CD14-positive monocyte (primary cell): ENCODE data around the gene DCP2. TPM values are rescaled to one million over a fixed set of nuclear protein-coding genes. Genes with fewer than 3 reads are reported as not detected.

Source experiments
- DNase-seq, 3 donors: peaks; one replicate each; pipeline ENCODE4 v3.0.0-alpha.2; 2011 to 2022
- H2AFZ ChIP-seq: 2 replicates; pipeline ENCODE4 v1.6.0; 2012; ENCODE audit warnings: mild to moderate bottlenecking, low read depth, low read length, inconsistent platforms; ENCODE audit not compliant: insufficient read depth, poor library complexity, severe bottlenecking
- H3K27ac ChIP-seq, 2 donors: 1 replicate in 1 of 2; 2 replicates in 1 of 2; pipeline ENCODE4 v1.5.1; 2012 to 2013; ENCODE audit warnings: low read length in 2 of 2, control low read depth in 1 of 2, inconsistent platforms in 1 of 2, low read depth in 1 of 2, mild to moderate bottlenecking in 1 of 2
- H3K27me3 ChIP-seq, 2 donors: one replicate each; pipeline versions ENCODE4 v1.6.0 to v1.6.1; 2011 to 2013; ENCODE audit warnings: low read length in 2 of 2; ENCODE audit not compliant: control insufficient read depth in 2 of 2, insufficient read depth in 2 of 2
- H3K36me3 ChIP-seq, 2 donors: replicated peaks in 1 of 2; 1 replicate in 1 of 2; 2 replicates in 1 of 2; pipeline versions ENCODE4 v1.5.1 to v1.6.1; 2012 to 2013; ENCODE audit warnings: low read length in 2 of 2, control low read depth in 1 of 2, inconsistent platforms in 1 of 2, mild to moderate bottlenecking in 1 of 2; ENCODE audit not compliant: insufficient read depth in 2 of 2, control insufficient read depth in 1 of 2
- H3K4me1 ChIP-seq, 2 donors: 1 replicate in 1 of 2; 2 replicates in 1 of 2; pipeline versions ENCODE4 v1.5.1 to v1.6.1; 2012 to 2013; ENCODE audit warnings: low read length in 2 of 2, control low read depth in 1 of 2, inconsistent platforms in 1 of 2, mild to moderate bottlenecking in 1 of 2, moderate library complexity in 1 of 2; ENCODE audit not compliant: insufficient read depth in 2 of 2, control insufficient read depth in 1 of 2
- H3K4me2 ChIP-seq: replicated peaks from 2 replicates; pipeline ENCODE3; 2012; ENCODE audit warnings: low read length, moderate library complexity, mild to moderate bottlenecking; ENCODE audit not compliant: poor library complexity, severe bottlenecking; ENCODE audit errors: extremely low read depth
- H3K4me3 ChIP-seq, 3 experiments: fragments of 200-600 bp in 1 of 3; sonication (generic) in 1 of 3; replicated peaks in 1 of 3; 1 replicate in 2 of 3; 2 replicates in 1 of 3; pipeline ENCODE4 v1.5.1; 2011 to 2013; ENCODE audit warnings: low read length in 3 of 3, mild to moderate bottlenecking in 3 of 3, control low read depth in 2 of 3, low read depth in 2 of 3, inconsistent platforms in 1 of 3, moderate library complexity in 1 of 3
- H3K79me2 ChIP-seq: 2 replicates; pipeline ENCODE4 v1.6.0; 2012; ENCODE audit warnings: mild to moderate bottlenecking, control low read depth, inconsistent platforms, low read length, moderate library complexity; ENCODE audit not compliant: insufficient read depth
- H3K9ac ChIP-seq: 2 replicates; pipeline ENCODE4 v1.6.0; 2017; ENCODE audit warnings: low read length, mild to moderate bottlenecking; ENCODE audit not compliant: insufficient read depth, poor library complexity, severe bottlenecking
- H3K9me3 ChIP-seq, 2 donors: replicated peaks in 1 of 2; 1 replicate in 1 of 2; 2 replicates in 1 of 2; pipeline versions ENCODE4 v1.5.1 to v1.6.1; 2012 to 2013; ENCODE audit warnings: low read length in 2 of 2, control low read depth in 1 of 2; ENCODE audit not compliant: control insufficient read depth in 1 of 2, insufficient read depth in 1 of 2
- H4K20me1 ChIP-seq: 2 replicates; pipeline ENCODE4 v1.6.0; 2012; ENCODE audit warnings: mild to moderate bottlenecking, low read length, control low read depth, moderate library complexity; ENCODE audit not compliant: insufficient read depth
- H3K27ac Mint-ChIP-seq, 7 donors: one replicate each; pipeline ENCODE4 v1.8.0; 2020; ENCODE audit warnings: mild to moderate bottlenecking in 7 of 7, mixed read lengths in 7 of 7, moderate library complexity in 6 of 7, inconsistent platforms in 2 of 7
- H3K27me3 Mint-ChIP-seq, 3 donors: one replicate each; pipeline ENCODE4 v1.8.0; 2021 to 2022; ENCODE audit warnings: low read depth in 3 of 3, mild to moderate bottlenecking in 3 of 3, mixed read lengths in 3 of 3, moderate library complexity in 3 of 3, inconsistent platforms in 1 of 3
- H3K36me3 Mint-ChIP-seq, 2 donors: one replicate each; pipeline ENCODE4 v1.8.0; 2020; ENCODE audit warnings: mixed read lengths in 2 of 2, inconsistent platforms in 1 of 2, mild to moderate bottlenecking in 1 of 2
- H3K4me1 Mint-ChIP-seq: one replicate; pipeline ENCODE4 v1.8.0; 2020; ENCODE audit warnings: mild to moderate bottlenecking, mixed read lengths
- H3K4me3 Mint-ChIP-seq, 2 donors: one replicate each; pipeline ENCODE4 v1.8.0; 2020; ENCODE audit warnings: mild to moderate bottlenecking in 2 of 2, mixed read lengths in 2 of 2, moderate library complexity in 1 of 2
- H3K9me3 Mint-ChIP-seq, 7 donors: one replicate each; pipeline ENCODE4 v1.8.0; 2020 to 2022; ENCODE audit warnings: mixed read lengths in 7 of 7, mild to moderate bottlenecking in 6 of 7, moderate library complexity in 6 of 7, inconsistent platforms in 2 of 7
- WGBS: methylation state at CpG from one replicate; pipeline ENCODE4 v1.1.5; 2013; ENCODE audit warnings: missing lambda C conversion rate; ENCODE audit not compliant: insufficient coverage; 5-methylcytosine and 5-hydroxymethylcytosine counted together
- intact Hi-C, 2 donors: fragments of 100-400 bp; cut with micrococcal nuclease; formaldehyde crosslinking; loops; one replicate each; pipeline versions ENCODE4 v1.15.0 to v1.15.1; 2023
- polyA plus RNA-seq, 3 donors: library from polyadenylated mRNA; depleted of rRNA in 1 of 3; unstranded in 2 of 3; stranded (reverse) in 1 of 3; fragments of 300-500 nt in 2 of 3; fragments of >200 nt in 1 of 3; fragmentation: Illumina TruSeq in 2 of 3; gene quantifications; 1 replicate in 2 of 3; 2 replicates in 1 of 3; pipeline ENCODE4 v1.2.3, GENCODE V29; 2012 to 2021
- TF ChIP-seq, protein P1 (sequence below): fragments of 200-600 bp; IDR thresholded peaks from one replicate; pipeline ENCODE4 v1.8.0; 2022; ENCODE audit warnings: antibody characterized with exemption, mild to moderate bottlenecking

The DCP2 gene
- polyA plus RNA-seq, 3 donors = 24.0 to 62.2 (median 58.9) TPM

DNA sequence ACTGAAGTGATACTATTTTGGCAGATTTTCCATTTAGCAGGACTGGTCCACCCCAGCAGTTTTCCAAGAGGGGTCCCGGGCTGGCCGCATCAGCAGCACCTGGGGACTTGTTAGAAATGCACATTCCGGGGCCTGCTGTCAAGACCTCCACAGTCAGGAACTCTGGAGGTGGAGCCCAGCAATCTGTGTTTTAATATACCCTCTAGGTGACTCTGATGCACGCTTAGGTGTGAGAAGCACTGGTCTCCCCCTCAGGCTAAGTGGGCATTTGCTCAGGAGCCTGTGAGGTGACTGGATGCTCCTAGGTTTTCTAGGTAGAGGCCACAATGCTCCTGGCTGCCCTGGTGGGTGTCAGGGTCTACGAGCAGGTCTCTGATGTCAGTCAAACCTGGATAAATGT, 81.7 kb downstream of the DCP2 start:
- TF ChIP-seq, protein P1, sequence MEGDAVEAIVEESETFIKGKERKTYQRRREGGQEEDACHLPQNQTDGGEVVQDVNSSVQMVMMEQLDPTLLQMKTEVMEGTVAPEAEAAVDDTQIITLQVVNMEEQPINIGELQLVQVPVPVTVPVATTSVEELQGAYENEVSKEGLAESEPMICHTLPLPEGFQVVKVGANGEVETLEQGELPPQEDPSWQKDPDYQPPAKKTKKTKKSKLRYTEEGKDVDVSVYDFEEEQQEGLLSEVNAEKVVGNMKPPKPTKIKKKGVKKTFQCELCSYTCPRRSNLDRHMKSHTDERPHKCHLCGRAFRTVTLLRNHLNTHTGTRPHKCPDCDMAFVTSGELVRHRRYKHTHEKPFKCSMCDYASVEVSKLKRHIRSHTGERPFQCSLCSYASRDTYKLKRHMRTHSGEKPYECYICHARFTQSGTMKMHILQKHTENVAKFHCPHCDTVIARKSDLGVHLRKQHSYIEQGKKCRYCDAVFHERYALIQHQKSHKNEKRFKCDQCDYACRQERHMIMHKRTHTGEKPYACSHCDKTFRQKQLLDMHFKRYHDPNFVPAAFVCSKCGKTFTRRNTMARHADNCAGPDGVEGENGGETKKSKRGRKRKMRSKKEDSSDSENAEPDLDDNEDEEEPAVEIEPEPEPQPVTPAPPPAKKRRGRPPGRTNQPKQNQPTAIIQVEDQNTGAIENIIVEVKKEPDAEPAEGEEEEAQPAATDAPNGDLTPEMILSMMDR = no peak
- Histone ChIP-seq H3K4me3 (no peak overlapping the region), H3K9me3 (no peaks in the 10 kb centered on the region), H3K4me2 (no peak overlapping the region), H3K9ac (no peak overlapping the region), H3K79me2 (no peaks in the 10 kb centered on the region), H4K20me1 (no peaks in the 10 kb centered on the region), H2AFZ (no peak overlapping the region), H3K27me3 (no peaks in the 10 kb centered on the region), H3K27ac (no peak overlapping the region), H3K4me1 (no peaks in the 10 kb centered on the region), H3K36me3 (no peaks in the 10 kb centered on the region)
- intact Hi-C loops = no loop called here
- Mint-ChIP-seq H3K9me3 (no peaks in the 10 kb centered on the region), H3K36me3 (no peaks in the 10 kb centered on the region), H3K27ac (no peak overlapping the region), H3K4me3 (no peak overlapping the region), H3K27me3 (peaks cover 0 to 11% (median 6%) of the 10 kb centered on the region in 3 donors), H3K4me1 (peaks cover 12% of the 10 kb centered on the region)
- DNase-seq = no peak
- WGBS = 94% methylated on average over 5 of the region's 5 CpGs

DNA sequence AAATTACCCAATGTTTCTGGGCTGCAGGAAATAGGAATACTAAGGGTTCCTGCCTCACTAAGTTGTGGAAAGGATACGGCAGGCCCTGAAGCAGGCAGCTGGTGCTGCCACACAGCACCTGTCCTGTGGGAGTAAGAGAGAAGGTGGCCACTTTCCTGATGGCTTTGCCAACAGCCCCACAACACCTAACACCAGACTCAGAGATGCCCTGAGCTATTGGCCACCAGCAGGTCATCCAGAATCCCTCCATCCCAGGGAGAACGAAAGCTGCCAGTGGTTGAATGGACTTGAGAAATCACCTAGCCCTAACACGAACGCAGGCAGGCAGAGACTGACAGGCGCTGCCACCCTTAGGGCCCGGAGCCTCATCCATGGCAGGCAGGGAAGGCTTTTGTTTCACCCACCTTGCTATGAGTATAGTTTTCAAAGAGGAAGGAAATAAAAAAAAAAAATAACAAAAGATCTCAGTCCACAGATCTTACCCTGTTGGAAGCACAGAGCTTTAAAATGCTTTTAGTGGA, 82.2 kb downstream of the DCP2 start:
- H3K9me3 Mint-ChIP-seq = peaks cover 0 to 1% (median 0%) of the 10 kb centered on the region in 7 donors
- Histone ChIP-seq H3K4me3 (no peak overlapping the region), H3K79me2 (no peaks in the 10 kb centered on the region), H2AFZ (no peak overlapping the region), H3K9ac (no peak overlapping the region), H3K9me3 (no peaks in the 10 kb centered on the region), H3K4me1 (no peaks in the 10 kb centered on the region), H3K36me3 (no peaks in the 10 kb centered on the region), H3K27me3 (no peaks in the 10 kb centered on the region), H3K4me2 (no peak overlapping the region), H4K20me1 (no peaks in the 10 kb centered on the region), H3K27ac (no peak overlapping the region)
- peaks cover 0 to 11% (median 8%) of the 10 kb centered on the region in 3 donors for H3K27me3 Mint-ChIP-seq
- intact Hi-C loops = no loop called here
- H3K27ac Mint-ChIP-seq = peak overlapping the region in 1 of 7 donors; percentile 72
- H3K4me3 Mint-ChIP-seq = no peak overlapping the region
- H3K36me3 Mint-ChIP-seq = no peaks in the 10 kb centered on the region
- TF ChIP-seq, protein P1 = no peak
- 60% methylated on average over 1 of the region's 6 CpGs for WGBS
- H3K4me1 Mint-ChIP-seq = peaks cover 12% of the 10 kb centered on the region
- no peak for DNase-seq
